ENCODE results near the gene CDK5RAP3.

The CDK5RAP3 gene

DNA sequence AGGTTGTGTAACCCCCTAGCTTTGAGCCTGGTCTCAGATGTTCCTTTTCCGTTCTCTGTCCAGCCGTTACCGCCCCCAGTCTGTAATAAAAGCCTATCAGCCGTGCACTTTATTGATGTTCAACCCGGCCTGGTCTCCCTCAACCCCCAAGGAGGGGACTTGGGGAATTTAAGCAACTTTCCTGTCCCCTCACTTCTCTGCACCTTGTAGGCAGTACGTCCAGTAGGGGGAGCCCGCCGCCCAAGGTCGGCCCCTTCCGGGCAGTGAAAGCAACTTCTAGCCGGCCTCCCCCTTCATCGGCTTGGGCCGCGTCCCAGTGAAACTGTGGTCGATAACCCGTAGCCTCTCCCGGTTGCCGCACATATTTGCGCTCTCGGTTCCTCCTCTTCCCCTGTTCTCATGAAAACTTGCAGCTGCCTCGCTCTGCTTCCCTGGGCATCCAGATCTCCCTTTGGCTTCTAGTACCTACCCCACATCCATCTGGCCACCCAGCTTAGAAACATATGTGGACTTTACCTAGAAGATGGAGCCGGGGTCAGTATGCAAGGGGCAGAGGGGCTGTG lies 21.6 kb upstream of the CDK5RAP3 start (continued):
- TF ChIP-seq ZNF624 (tag by site-specific recombination; IDR thresholded peaks at IDR 0.05): no peak
- no peak for TF ChIP-seq ZNF221 (tag by site-specific recombination; IDR thresholded peaks at IDR 0.05; ENCODE audit: borderline replicate concordance)
- TF ChIP-seq ZNF777 (tag by site-specific recombination; IDR thresholded peaks at IDR 0.05; ENCODE audit: borderline replicate concordance): no peak
- TF ChIP-seq ZNF561 (tag by site-specific recombination; IDR thresholded peaks at IDR 0.05; ENCODE audit: borderline replicate concordance): no peak
- no peak for TF ChIP-seq ATF2 (tag by site-specific recombination; IDR thresholded peaks at IDR 0.05; ENCODE audit: low read depth)
- TF ChIP-seq GLIS1 (tag by site-specific recombination; IDR thresholded peaks at IDR 0.05): no peak
- peak; percentile 62; the same call in 1 of the 2 replicates for TF ChIP-seq ZNF335 (tag by site-specific recombination; conservative IDR thresholded peaks at IDR 0.05)
- no peak for TF ChIP-seq ZNF48 (tag by site-specific recombination; IDR thresholded peaks at IDR 0.05)
- no peak for TF ChIP-seq BCL6B (tag by site-specific recombination; IDR thresholded peaks at IDR 0.05)
- TF ChIP-seq ZNF366 (tag by site-specific recombination; conservative IDR thresholded peaks at IDR 0.05): no peak
- peak; percentile 5 for TF ChIP-seq ZBTB26 (tag by site-specific recombination; optimal IDR thresholded peaks at IDR 0.05)
- TF ChIP-seq ZNF175 (tag by site-specific recombination; IDR thresholded peaks at IDR 0.05): no peak
- peak; percentile 48; the same call in 1 of the 2 replicates for TF ChIP-seq PRDM10 (tag by site-specific recombination; IDR thresholded peaks at IDR 0.05)
- no peak for TF ChIP-seq ZNF404 (tag by site-specific recombination; IDR thresholded peaks at IDR 0.05)
- TF ChIP-seq SCRT2 (tag by site-specific recombination; IDR thresholded peaks at IDR 0.05): no peak
- TF ChIP-seq ZBTB17 (tag by site-specific recombination; IDR thresholded peaks at IDR 0.05): no peak; the same call in 1 of the 2 replicates
- no peak for TF ChIP-seq ZNF677 (tag by site-specific recombination; IDR thresholded peaks at IDR 0.05)
- TF ChIP-seq PRDM1 (tag by site-specific recombination; IDR thresholded peaks at IDR 0.05): peak; percentile 87
- TF ChIP-seq ZNF660 (tag by site-specific recombination; IDR thresholded peaks at IDR 0.05): peak; percentile 74; the same call in 1 of the 2 replicates
- 0 out of 2 replicates have a peak, but pooled peaks have one; percentile 7 for TF ChIP-seq GLIS2 (tag by site-specific recombination; IDR thresholded peaks at IDR 0.05)
- 0 out of 2 replicates have a peak, but pooled peaks have one; percentile 22 for TF ChIP-seq SP2 (tag by site-specific recombination; IDR thresholded peaks at IDR 0.05)
- TF ChIP-seq, protein P1, sequence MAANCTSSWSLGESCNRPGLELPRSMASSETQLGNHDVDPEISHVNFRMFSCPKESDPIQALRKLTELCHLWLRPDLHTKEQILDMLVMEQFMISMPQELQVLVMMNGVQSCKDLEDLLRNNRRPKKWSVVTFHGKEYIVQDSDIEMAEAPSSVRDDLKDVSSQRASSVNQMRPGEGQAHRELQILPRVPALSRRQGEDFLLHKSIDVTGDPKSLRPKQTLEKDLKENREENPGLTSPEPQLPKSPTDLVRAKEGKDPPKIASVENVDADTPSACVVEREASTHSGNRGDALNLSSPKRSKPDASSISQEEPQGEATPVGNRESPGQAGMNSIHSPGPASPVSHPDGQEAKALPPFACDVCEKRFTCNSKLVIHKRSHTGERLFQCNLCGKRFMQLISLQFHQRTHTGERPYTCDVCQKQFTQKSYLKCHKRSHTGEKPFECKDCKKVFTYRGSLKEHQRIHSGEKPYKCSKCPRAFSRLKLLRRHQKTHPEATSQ (tag by site-specific recombination; IDR thresholded peaks at IDR 0.05): no peak
- TF ChIP-seq EGR2 (tag by site-specific recombination; IDR thresholded peaks at IDR 0.05; ENCODE audit: low read depth): no peak
- TF ChIP-seq ZNF24 (tag by site-specific recombination; IDR thresholded peaks at IDR 0.05): no peak
- no peak for TF ChIP-seq MZF1 (tag by site-specific recombination; IDR thresholded peaks at IDR 0.05; ENCODE audit: borderline replicate concordance)
- TF ChIP-seq ZNF341 (tag by site-specific recombination; IDR thresholded peaks at IDR 0.05; ENCODE audit: low read depth): no peak
- peak; percentile 64 for TF ChIP-seq ZEB2 (tag by site-specific recombination; IDR thresholded peaks at IDR 0.05)
- no peak for TF ChIP-seq ZNF600 (tag by site-specific recombination; IDR thresholded peaks at IDR 0.05)
- TF ChIP-seq ZNF792 (tag by site-specific recombination; IDR thresholded peaks at IDR 0.05): no peak
- TF ChIP-seq KLF17 (tag by site-specific recombination; IDR thresholded peaks at IDR 0.05): no peak
- no peak for TF ChIP-seq GFI1B (tag by site-specific recombination; IDR thresholded peaks at IDR 0.05)
